Ascending aorta (tissue), 2 donors: ENCODE data around the gene LRRC32. TPM values are rescaled to one million over a fixed set of nuclear protein-coding genes. Genes with fewer than 3 reads are reported as not detected.

Source experiments
- DNase-seq, 2 donors: peaks; one replicate each; pipeline ENCODE4 v3.0.0-alpha.2; 2019; ENCODE audit warnings: low spot score in 2 of 2
- H3K27ac ChIP-seq, 2 donors: fragments of 200-600 bp; sonication (generic); one replicate each; pipeline ENCODE4 v1.5.1; 2016 to 2017; ENCODE audit warnings: mild to moderate bottlenecking in 1 of 2
- H3K27me3 ChIP-seq: fragments of 200-600 bp; sonication (generic); one replicate; pipeline ENCODE4 v1.5.1; 2017
- H3K36me3 ChIP-seq, 2 donors: fragments of 200-600 bp; sonication (generic); one replicate each; pipeline ENCODE4 v1.5.1; 2016
- H3K4me1 ChIP-seq, 2 donors: fragments of 200-600 bp; sonication (generic); one replicate each; pipeline ENCODE4 v1.5.1; 2016 to 2017; ENCODE audit warnings: mild to moderate bottlenecking in 1 of 2
- H3K4me3 ChIP-seq, 2 donors: fragments of 200-600 bp; sonication (generic); one replicate each; pipeline ENCODE4 v1.5.1; 2016 to 2017; ENCODE audit warnings: mild to moderate bottlenecking in 1 of 2
- H3K9me3 ChIP-seq, 2 donors: fragments of 200-600 bp; sonication (generic); one replicate each; pipeline ENCODE4 v1.5.1; 2016
- intact Hi-C: fragments of 100-400 bp; cut with DNase I; formaldehyde crosslinking; loops from one replicate; pipeline ENCODE4 v1.15.1; 2023
- total RNA-seq: library from RNA; depleted of rRNA; stranded (reverse); fragments of >200 nt; gene quantifications from one replicate; pipeline ENCODE4 v1.1.0, GENCODE V29; 2016
- TF ChIP-seq, protein P1 (sequence below), 3 experiments: fragments of 200-600 bp in 2 of 3; fragments of 450-650 bp in 1 of 3; sonication (generic) in 2 of 3; IDR thresholded peaks; one replicate each; pipeline ENCODE4 v1.5.1; 2016 to 2019; ENCODE audit warnings: antibody characterized with exemption in 3 of 3, mild to moderate bottlenecking in 1 of 3, moderate library complexity in 1 of 3

LRRC32 gene
- total RNA-seq, 1 donor from 2014 or later, result 280 TPM

GRCh38 chr11:76658651-76659650 is 11.6 kb downstream of the LRRC32 start:
- peaks cover 26 to 67% of the 10 kb centered on the region in 2 donors for H3K36me3 ChIP-seq
- DNase-seq, result peak; percentile 8 to 60
- intact Hi-C loops, result no loop called here

GRCh38 chr11:76658231-76658630 is 12.3 kb downstream of the LRRC32 start:
- peaks cover 26 to 43% of the 10 kb centered on the region in 2 donors for H3K4me1 ChIP-seq
- no peaks in the 10 kb centered on the region for H3K27me3 ChIP-seq
- intact Hi-C loops, result no loop called here
- H3K36me3 ChIP-seq, result peaks cover 22 to 60% of the 10 kb centered on the region in 2 donors
- H3K9me3 ChIP-seq, result no peaks in the 10 kb centered on the region
- no peak overlapping the region for H3K4me3 ChIP-seq
- DNase-seq, result no peak
- TF ChIP-seq, protein P1, sequence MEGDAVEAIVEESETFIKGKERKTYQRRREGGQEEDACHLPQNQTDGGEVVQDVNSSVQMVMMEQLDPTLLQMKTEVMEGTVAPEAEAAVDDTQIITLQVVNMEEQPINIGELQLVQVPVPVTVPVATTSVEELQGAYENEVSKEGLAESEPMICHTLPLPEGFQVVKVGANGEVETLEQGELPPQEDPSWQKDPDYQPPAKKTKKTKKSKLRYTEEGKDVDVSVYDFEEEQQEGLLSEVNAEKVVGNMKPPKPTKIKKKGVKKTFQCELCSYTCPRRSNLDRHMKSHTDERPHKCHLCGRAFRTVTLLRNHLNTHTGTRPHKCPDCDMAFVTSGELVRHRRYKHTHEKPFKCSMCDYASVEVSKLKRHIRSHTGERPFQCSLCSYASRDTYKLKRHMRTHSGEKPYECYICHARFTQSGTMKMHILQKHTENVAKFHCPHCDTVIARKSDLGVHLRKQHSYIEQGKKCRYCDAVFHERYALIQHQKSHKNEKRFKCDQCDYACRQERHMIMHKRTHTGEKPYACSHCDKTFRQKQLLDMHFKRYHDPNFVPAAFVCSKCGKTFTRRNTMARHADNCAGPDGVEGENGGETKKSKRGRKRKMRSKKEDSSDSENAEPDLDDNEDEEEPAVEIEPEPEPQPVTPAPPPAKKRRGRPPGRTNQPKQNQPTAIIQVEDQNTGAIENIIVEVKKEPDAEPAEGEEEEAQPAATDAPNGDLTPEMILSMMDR (IDR thresholded peaks at IDR 0.05), result no peak
- peak overlapping the region; percentile 52 to 86 for H3K27ac ChIP-seq

More at GRCh38 chr11:76658651-76659650, 11.6 kb downstream of the LRRC32 start:
- no peaks in the 10 kb centered on the region for H3K9me3 ChIP-seq
- H3K27ac ChIP-seq, result peak overlapping the region; percentile 52 to 86
- no peaks in the 10 kb centered on the region for H3K27me3 ChIP-seq
- TF ChIP-seq, protein P1 (IDR thresholded peaks at IDR 0.05), result no peak
- H3K4me1 ChIP-seq, result peaks cover 20 to 39% of the 10 kb centered on the region in 2 donors
- H3K4me3 ChIP-seq, result no peak overlapping the region

DNA sequence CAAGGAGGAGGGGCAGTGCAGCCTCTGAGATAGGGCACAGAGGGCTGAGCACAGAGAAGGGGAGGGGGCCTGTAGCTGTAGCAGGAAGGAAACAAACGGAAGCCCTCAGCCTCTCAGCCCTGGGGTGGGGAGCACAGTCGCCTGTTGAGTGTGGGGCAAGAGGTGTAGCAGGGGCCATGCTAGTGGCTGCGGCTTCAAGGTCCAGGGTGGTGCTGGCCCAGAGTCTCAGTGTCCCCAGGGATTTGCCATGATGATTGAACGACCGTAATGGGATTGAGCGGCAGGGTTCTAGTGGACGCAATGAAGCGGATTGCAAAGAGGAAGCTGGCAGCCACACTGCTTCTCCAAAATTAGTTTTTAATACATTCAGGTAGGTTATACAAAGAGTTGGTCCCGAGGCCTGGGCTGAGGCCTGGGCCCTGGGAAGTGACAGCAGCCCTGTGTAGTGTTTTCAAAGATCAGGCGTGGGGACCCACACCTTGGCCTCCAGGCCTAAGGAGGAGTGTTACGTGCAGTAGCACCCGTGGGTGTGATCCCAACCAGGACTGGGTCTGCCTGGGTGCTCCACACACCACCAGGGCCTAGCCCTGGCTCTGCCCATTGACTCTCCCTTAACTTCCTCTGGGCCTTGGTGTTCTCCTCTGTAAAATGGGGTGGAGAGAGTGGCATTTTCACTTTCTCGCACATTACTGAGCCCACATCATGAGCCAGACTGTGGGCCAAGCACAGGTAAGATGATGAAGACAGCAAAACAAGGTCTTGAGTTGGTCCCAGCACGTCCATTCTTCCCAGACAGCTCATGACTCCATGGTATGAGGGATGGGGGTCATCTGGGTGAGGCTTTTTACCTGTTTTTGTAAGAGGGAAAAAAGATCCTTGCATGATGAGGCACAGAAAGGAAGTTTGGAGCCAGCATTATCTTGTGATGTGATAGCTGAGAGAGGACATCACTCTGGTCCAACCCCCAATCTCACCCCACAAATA is 13.1 kb downstream of the LRRC32 start:
- intact Hi-C loops, result no loop called here
- H3K27ac ChIP-seq, result peak overlapping the region; percentile 86 to 91
- no peak overlapping the region for H3K4me3 ChIP-seq
- no peaks in the 10 kb centered on the region for H3K9me3 ChIP-seq
- TF ChIP-seq, protein P1 (IDR thresholded peaks at IDR 0.05), result no peak
- H3K36me3 ChIP-seq, result peaks cover 22 to 53% of the 10 kb centered on the region in 2 donors
- peaks cover 26 to 47% of the 10 kb centered on the region in 2 donors for H3K4me1 ChIP-seq
- H3K27me3 ChIP-seq, result no peaks in the 10 kb centered on the region
- peak in 1 of 2 donors; percentile 60 for DNase-seq

DNA sequence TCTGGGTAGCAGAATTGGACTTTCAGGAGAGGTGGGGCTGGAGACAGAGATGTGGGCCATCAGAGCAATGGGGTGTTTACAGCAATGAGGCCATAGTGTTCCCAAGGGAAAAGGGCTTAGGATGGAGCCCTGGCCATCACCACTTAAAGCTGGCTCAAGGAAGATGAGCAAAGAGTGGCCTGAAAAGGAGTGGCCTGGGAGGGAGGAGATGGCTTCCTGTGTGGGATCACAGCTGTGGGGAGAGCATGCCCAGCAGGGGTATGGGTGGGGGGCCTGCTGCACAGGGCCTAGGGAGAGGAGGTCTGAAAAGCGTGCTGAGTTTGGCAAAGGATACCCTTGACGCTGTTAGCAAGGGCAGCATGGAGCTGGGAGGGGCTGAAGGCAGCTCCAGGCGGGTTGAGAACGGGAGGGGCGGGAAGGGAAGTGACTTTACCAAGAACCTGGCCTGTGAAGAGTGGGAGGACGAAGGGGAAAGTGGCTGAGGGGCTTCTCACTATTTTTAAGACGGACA is 13.9 kb downstream of the LRRC32 start:
- Histone ChIP-seq H3K9me3 (no peaks in the 10 kb centered on the region), H3K27me3 (no peaks in the 10 kb centered on the region), H3K4me3 (no peak overlapping the region), H3K36me3 (peaks cover 22 to 44% of the 10 kb centered on the region in 2 donors), H3K4me1 (peaks cover 26 to 44% of the 10 kb centered on the region in 2 donors), H3K27ac (peak overlapping the region; percentile 86 to 91)
- TF ChIP-seq, protein P1 (IDR thresholded peaks at IDR 0.05), result no peak
- intact Hi-C loops, result no loop called here
- peak in 1 of 2 donors; percentile 65 for DNase-seq

DNA sequence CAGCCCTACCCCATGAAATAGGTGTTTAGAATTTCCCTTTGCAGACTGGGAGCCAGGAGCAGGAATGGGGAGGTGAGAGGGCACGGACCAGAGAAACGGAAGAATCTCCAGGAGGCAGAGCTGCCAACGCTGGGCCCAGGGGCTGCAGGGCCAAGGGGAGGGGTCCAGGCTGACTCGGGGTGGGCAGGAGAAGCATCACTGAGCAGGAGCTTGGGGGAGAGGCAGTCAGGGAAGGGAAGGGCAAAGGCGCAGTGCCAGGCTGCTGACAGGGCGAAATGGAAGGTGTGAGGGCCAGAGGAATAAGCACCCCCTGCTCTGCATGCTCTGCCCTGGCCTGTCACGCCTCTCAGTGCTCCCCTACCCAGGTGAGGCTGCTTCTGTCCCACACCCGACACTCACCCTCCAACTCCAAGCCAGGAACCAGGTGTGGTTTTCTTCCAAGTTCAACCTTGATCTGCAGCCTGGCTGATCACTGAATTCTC is 14.5 kb downstream of the LRRC32 start:
- peaks cover 20 to 40% of the 10 kb centered on the region in 2 donors for H3K36me3 ChIP-seq
- DNase-seq, result peak in 1 of 2 donors; percentile 60
- no peak overlapping the region for H3K4me3 ChIP-seq
- no peaks in the 10 kb centered on the region for H3K9me3 ChIP-seq
- peak overlapping the region; percentile 86 to 91 for H3K27ac ChIP-seq
- peaks cover 26 to 44% of the 10 kb centered on the region in 2 donors for H3K4me1 ChIP-seq
- TF ChIP-seq, protein P1 (IDR thresholded peaks at IDR 0.05), result no peak
- intact Hi-C loops, result no loop called here
- no peaks in the 10 kb centered on the region for H3K27me3 ChIP-seq
